Measurements from ENCODE around the gene SPEF2. TPM values are rescaled to one million over a fixed set of nuclear protein-coding genes. Genes with fewer than 3 reads are reported as not detected.

Gene SPEF2
- total and polyA plus RNA-seq, 8 donors, result 4.1 to 11.8 (median 6.2) TPM

DNA sequence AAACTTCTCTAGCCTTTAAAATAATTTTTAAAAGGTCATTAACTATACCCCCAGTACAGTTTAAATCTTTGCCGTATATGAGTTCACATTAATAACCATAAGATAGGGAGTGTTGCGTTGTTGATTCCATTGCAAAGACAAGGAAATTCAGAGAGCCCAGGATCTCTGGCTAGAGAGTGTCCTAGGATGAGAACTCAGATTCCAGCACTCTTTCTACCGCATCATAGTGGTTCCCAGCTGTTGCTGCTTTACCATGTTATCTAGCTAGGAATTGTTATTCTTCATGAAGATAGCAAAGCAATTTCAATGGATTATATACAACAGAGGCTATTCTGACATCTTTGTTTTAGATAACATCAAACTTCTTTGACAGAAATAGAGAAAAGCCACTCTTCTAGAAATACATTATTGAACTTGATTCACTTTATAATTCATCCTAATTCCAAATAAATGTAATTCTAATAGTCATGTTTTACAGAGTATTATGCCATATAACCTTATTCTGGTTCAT lies 160.7 kb downstream of the SPEF2 start:
- WGBS, 2 donors, result 82 to 86% methylated on average over 3 of the region's 3 CpGs
- H3K27ac ChIP-seq, result no peak overlapping the region
- no peak for DNase-seq
- no peaks in the 10 kb centered on the region for H3K36me3 ChIP-seq
- no peak for ATAC-seq
- TF ChIP-seq, protein P1, sequence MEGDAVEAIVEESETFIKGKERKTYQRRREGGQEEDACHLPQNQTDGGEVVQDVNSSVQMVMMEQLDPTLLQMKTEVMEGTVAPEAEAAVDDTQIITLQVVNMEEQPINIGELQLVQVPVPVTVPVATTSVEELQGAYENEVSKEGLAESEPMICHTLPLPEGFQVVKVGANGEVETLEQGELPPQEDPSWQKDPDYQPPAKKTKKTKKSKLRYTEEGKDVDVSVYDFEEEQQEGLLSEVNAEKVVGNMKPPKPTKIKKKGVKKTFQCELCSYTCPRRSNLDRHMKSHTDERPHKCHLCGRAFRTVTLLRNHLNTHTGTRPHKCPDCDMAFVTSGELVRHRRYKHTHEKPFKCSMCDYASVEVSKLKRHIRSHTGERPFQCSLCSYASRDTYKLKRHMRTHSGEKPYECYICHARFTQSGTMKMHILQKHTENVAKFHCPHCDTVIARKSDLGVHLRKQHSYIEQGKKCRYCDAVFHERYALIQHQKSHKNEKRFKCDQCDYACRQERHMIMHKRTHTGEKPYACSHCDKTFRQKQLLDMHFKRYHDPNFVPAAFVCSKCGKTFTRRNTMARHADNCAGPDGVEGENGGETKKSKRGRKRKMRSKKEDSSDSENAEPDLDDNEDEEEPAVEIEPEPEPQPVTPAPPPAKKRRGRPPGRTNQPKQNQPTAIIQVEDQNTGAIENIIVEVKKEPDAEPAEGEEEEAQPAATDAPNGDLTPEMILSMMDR (IDR thresholded peaks at IDR 0.05), result no peak
- intact Hi-C loops (cut with DNase I), result loop anchor here in 1 of 3 donors (10.0 kb wide), 1 partner anchor 146 kb away; no protein-coding TSS in a partner anchor
- no peak overlapping the region for H3K4me3 ChIP-seq
- no peaks in the 10 kb centered on the region for H3K9me3 ChIP-seq
- H3K27me3 ChIP-seq, result no peaks in the 10 kb centered on the region
- no peak for FAIRE-seq
- H3K4me1 ChIP-seq, result no peaks in the 10 kb centered on the region

DNA sequence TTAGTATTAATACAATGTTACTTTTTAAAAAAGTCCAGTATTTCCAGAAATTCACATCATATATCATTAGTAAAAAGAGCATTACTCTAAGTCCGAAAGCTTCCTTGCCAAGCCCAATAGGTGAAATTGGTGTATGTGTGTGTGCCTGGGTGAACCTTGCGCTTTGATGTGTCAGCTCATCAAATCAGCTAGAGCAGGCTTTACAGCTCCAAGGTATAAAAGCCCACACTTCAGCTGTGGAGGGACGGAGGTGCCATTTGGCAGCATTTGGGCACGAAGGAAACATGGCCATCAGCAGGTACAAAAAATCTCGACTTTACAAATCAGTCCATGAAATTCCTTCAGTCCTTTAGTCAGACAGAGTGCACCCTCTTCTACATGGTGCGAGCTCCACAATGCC lies 162.6 kb downstream of the SPEF2 start:
- DNase-seq (no peak), ATAC-seq (no peak), FAIRE-seq (no peak)
- Histone ChIP-seq H3K27me3 (no peaks in the 10 kb centered on the region), H3K4me1 (no peaks in the 10 kb centered on the region), H3K9me3 (no peaks in the 10 kb centered on the region), H3K27ac (no peak overlapping the region), H3K36me3 (no peaks in the 10 kb centered on the region), H3K4me3 (no peak overlapping the region)
- TF ChIP-seq, protein P1 (IDR thresholded peaks at IDR 0.05), result no peak
- WGBS, 2 donors, result 74 to 85% methylated on average over 6 of the region's 6 CpGs
- intact Hi-C loops (cut with DNase I), result loop anchor here in 1 of 3 donors (10.0 kb wide), 1 partner anchor 145 kb away; no protein-coding TSS in a partner anchor

DNA sequence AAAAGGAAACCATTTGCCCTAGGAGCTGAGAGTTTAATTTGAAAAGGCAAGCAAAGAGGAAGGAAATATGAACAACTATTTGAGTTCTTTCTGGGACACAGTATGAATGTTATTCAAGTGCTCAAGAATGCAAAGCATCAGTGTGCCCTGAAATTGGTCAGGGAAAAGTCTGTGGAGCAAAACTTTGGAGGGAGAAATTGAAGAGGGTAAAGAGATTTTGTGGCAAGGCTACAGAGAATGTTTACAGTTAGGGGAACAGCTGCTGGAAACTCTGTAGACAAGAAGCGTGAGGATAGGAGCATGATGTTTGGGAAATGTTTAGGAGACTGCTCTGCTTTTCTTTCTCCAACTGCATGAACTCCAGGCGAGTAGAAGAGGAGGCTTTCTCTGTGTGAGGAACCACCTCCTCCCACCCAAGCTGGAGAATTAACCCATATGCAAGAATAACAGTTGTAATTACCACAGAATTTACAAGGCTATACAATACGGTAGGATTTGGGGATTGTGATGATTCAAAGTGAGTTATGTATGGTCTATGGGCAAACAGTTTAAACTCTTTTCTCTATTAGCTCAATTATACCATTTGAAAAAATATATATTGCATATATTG lies 163.6 kb downstream of the SPEF2 start:
- no peaks in the 10 kb centered on the region for H3K9me3 ChIP-seq
- ATAC-seq (no peak), DNase-seq (no peak), FAIRE-seq (no peak)
- intact Hi-C loops (cut with DNase I), result loop anchor here in 1 of 3 donors (10.0 kb wide), 1 partner anchor 144 kb away; no protein-coding TSS in a partner anchor
- TF ChIP-seq, protein P1 (IDR thresholded peaks at IDR 0.05), result no peak
- H3K4me3 ChIP-seq, result no peak overlapping the region
- no peak overlapping the region for H3K27ac ChIP-seq
- H3K27me3 ChIP-seq, result no peaks in the 10 kb centered on the region
- H3K36me3 ChIP-seq, result no peaks in the 10 kb centered on the region
- 61 to 69% methylated on average over 3 of the region's 3 CpGs for WGBS, 2 donors
- H3K4me1 ChIP-seq, result no peaks in the 10 kb centered on the region

DNA sequence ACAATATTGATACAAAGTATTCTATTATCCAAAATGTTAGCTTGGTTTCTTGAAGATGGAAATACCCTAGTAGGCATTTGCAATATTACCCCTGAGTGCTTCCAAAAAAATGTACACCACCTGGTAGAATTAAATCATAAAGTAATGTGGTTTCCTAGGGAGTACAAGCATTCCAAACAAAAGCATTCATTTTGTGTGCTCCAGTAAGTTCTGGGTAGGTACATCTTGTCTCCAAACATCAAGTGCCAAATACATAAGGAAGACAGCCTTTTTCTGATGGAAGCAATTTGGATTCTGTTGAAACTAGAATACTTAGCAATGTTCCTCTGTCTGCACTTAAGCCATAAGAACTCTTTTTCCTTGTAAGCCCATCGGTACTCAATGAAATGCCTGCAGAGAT lies 165.9 kb downstream of the SPEF2 start:
- intact Hi-C loops (cut with DNase I), result loop anchor here in 1 of 3 donors (10.0 kb wide), 1 partner anchor 141 kb away; no protein-coding TSS in a partner anchor
- no peak for ATAC-seq

More for the DNA sequence above, 165.9 kb downstream of the SPEF2 start:
- WGBS, 2 donors, result 94 to 100% methylated on average over 1 of the region's 1 CpG
- TF ChIP-seq, protein P1 (IDR thresholded peaks at IDR 0.05), result no peak
- Histone ChIP-seq H3K4me1 (no peaks in the 10 kb centered on the region), H3K27ac (no peak overlapping the region), H3K36me3 (no peaks in the 10 kb centered on the region), H3K9me3 (no peaks in the 10 kb centered on the region), H3K27me3 (no peaks in the 10 kb centered on the region), H3K4me3 (no peak overlapping the region)
- FAIRE-seq (no peak), DNase-seq (no peak)

Measured in pancreas (tissue), 10 donors.